C4-2B (cell line): ENCODE results near the gene WWP2.

Experiments
- ZFX ChIP-seq: fragments of 450-650 bp; IDR thresholded peaks from 2 replicates; pipeline ENCODE4 v1.6.1; 2017
- TF ChIP-seq, protein P1 (sequence below): fragments of 450-650 bp; conservative IDR thresholded peaks from 2 replicates; pipeline ENCODE4 v1.5.1; 2017; ENCODE audit warnings: mild to moderate bottlenecking

- TF ChIP-seq, protein P1, sequence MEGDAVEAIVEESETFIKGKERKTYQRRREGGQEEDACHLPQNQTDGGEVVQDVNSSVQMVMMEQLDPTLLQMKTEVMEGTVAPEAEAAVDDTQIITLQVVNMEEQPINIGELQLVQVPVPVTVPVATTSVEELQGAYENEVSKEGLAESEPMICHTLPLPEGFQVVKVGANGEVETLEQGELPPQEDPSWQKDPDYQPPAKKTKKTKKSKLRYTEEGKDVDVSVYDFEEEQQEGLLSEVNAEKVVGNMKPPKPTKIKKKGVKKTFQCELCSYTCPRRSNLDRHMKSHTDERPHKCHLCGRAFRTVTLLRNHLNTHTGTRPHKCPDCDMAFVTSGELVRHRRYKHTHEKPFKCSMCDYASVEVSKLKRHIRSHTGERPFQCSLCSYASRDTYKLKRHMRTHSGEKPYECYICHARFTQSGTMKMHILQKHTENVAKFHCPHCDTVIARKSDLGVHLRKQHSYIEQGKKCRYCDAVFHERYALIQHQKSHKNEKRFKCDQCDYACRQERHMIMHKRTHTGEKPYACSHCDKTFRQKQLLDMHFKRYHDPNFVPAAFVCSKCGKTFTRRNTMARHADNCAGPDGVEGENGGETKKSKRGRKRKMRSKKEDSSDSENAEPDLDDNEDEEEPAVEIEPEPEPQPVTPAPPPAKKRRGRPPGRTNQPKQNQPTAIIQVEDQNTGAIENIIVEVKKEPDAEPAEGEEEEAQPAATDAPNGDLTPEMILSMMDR = no peak
- TF ChIP-seq ZFX = no peak
Observed at GRCh38 chr16:69867784-69868560, 105.8 kb downstream of the WWP2 start.
